SK-N-SH (cell line): ENCODE results near the gene PLEKHA8.

Experiments
- CTCF ChIP-seq: fragments of 200-600 bp; sonication (generic); IDR thresholded peaks from 2 replicates; pipeline ENCODE4 v1.6.1; 2017; ENCODE audit warnings: antibody characterized with exemption, mild to moderate bottlenecking, moderate library complexity
- EZH2phosphoT487 ChIP-seq: fragments of 200-600 bp; sonication (generic); IDR thresholded peaks from 2 replicates; pipeline ENCODE4 v1.6.1; 2017; ENCODE audit warnings: low read depth, mixed run types, mild to moderate bottlenecking, antibody characterized with exemption, moderate library complexity, borderline replicate concordance
- FOXM1 ChIP-seq: IDR thresholded peaks from 2 replicates; pipeline ENCODE4 v1.4.0; 2012; ENCODE audit warnings: low read depth, mild to moderate bottlenecking
- IRF3 ChIP-seq: fragments of 150-350 bp; IDR thresholded peaks from 2 replicates; pipeline ENCODE4 v1.6.1; 2016; ENCODE audit warnings: mild to moderate bottlenecking, low read depth, low read length
- JUND ChIP-seq: IDR thresholded peaks from 2 replicates; pipeline ENCODE4 v1.4.0; 2012
- MEF2A ChIP-seq: IDR thresholded peaks from 2 replicates; pipeline ENCODE4 v1.4.0; 2012; ENCODE audit warnings: low read depth, borderline replicate concordance
- NFIC ChIP-seq: IDR thresholded peaks from 2 replicates; pipeline ENCODE4 v1.4.0; 2012; ENCODE audit warnings: borderline replicate concordance
- POLR2AphosphoS5 ChIP-seq: IDR thresholded peaks from 2 replicates; pipeline ENCODE4 v1.6.1; 2012; ENCODE audit warnings: low read depth, low read length
- RAD21 ChIP-seq: IDR thresholded peaks from 2 replicates; pipeline ENCODE4 v1.6.1; 2012; ENCODE audit warnings: mild to moderate bottlenecking, low read length
- REST ChIP-seq: IDR thresholded peaks from 2 replicates; pipeline ENCODE4 v1.6.1; 2012; ENCODE audit warnings: mild to moderate bottlenecking, low read depth, low read length, moderate library complexity
- RFX5 ChIP-seq: IDR thresholded peaks from 2 replicates; pipeline ENCODE4 v1.6.1; 2012; ENCODE audit warnings: mild to moderate bottlenecking, improper control_type of control experiment, low read length
- SIN3A ChIP-seq: IDR thresholded peaks from 2 replicates; pipeline ENCODE4 v1.6.1; 2012; ENCODE audit warnings: low read depth, mild to moderate bottlenecking, low read length, moderate library complexity, borderline replicate concordance
- TAF1 ChIP-seq: IDR thresholded peaks from 2 replicates; pipeline ENCODE4 v1.6.1; 2012; ENCODE audit warnings: low read depth, mild to moderate bottlenecking, low read length, moderate library complexity, borderline replicate concordance
- USF2 ChIP-seq: fragments of 150-350 bp; IDR thresholded peaks from 2 replicates; pipeline ENCODE4 v1.6.1; 2017; ENCODE audit warnings: antibody characterized with exemption, low read length, low read depth, borderline replicate concordance

- TF ChIP-seq RAD21, result no peak
- TF ChIP-seq CTCF, result no peak
- no peak for TF ChIP-seq TAF1
- TF ChIP-seq RFX5, result no peak
- no peak for TF ChIP-seq POLR2AphosphoS5
- no peak for TF ChIP-seq NFIC
- no peak for TF ChIP-seq MEF2A
- TF ChIP-seq EZH2phosphoT487, result no peak
- TF ChIP-seq JUND, result no peak
- no peak for TF ChIP-seq SIN3A
- no peak for TF ChIP-seq REST
- no peak for TF ChIP-seq USF2
- no peak for TF ChIP-seq FOXM1
- no peak for TF ChIP-seq IRF3
Observed at GRCh38 chr7:30065746-30066145, 37.5 kb downstream of the PLEKHA8 start.
